Stimulated activated naive CD8-positive, alpha-beta T cell treated with anti-CD3 and anti-CD28 coated beads, Interleukin-15, amount 100 ng/mL, for 72 hours (primary cell): ENCODE data around the gene PLK5.
"Not testable (repeated sequence)": the region's sequence is repeated elsewhere in the genome, so short reads cannot be mapped to it uniquely, and the experiment has no call there.

Experiments
- ATAC-seq: fragments of 150-1000 bp; cut with Tn5 transposase; 2 replicates; pipeline ENCODE4 v1.10.0; 2021; ENCODE audit warnings: mild to moderate bottlenecking, moderate library complexity
- DNase-seq, 2 donors: peaks; one replicate each; pipeline ENCODE4 v3.0.0; 2021 to 2022
- H3K27ac Mint-ChIP-seq, 2 donors: one replicate each; pipeline ENCODE4 v1.8.0; 2022; ENCODE audit warnings: mild to moderate bottlenecking in 2 of 2, mixed read lengths in 2 of 2, moderate library complexity in 2 of 2
- H3K27me3 Mint-ChIP-seq: one replicate; pipeline ENCODE4 v1.8.0; 2022; ENCODE audit warnings: mixed read lengths
- H3K4me1 Mint-ChIP-seq: one replicate; pipeline ENCODE4 v1.8.0; 2022; ENCODE audit warnings: mild to moderate bottlenecking, mixed read lengths
- H3K4me3 Mint-ChIP-seq, 2 donors: one replicate each; pipeline ENCODE4 v1.8.0; 2022; ENCODE audit warnings: mild to moderate bottlenecking in 2 of 2, mixed read lengths in 2 of 2, moderate library complexity in 1 of 2
- H3K9me3 Mint-ChIP-seq, 2 donors: one replicate each; pipeline ENCODE4 v1.8.0; 2022; ENCODE audit warnings: mixed read lengths in 2 of 2

PLK5 gene

GRCh38 chr19:1525343-1525742, 1.5 kb downstream of the PLK5 start:
- ATAC-seq, result no peak
- Mint-ChIP-seq H3K4me3 (no peak overlapping the region), H3K27ac (no peak overlapping the region), H3K9me3 (no peaks in the 10 kb centered on the region), H3K27me3 (peaks cover 83% of the 10 kb centered on the region), H3K4me1 (peaks cover 9% of the 10 kb centered on the region)
- no peak for DNase-seq

GRCh38 chr19:1526066-1526778, 2.3 kb downstream of the PLK5 start:
- Mint-ChIP-seq H3K4me3 (no peak overlapping the region), H3K27ac (no peak overlapping the region), H3K27me3 (peaks cover 86% of the 10 kb centered on the region), H3K4me1 (peaks cover 9% of the 10 kb centered on the region), H3K9me3 (no peaks in the 10 kb centered on the region)
- ATAC-seq, result no peak
- no peak for DNase-seq

DNA sequence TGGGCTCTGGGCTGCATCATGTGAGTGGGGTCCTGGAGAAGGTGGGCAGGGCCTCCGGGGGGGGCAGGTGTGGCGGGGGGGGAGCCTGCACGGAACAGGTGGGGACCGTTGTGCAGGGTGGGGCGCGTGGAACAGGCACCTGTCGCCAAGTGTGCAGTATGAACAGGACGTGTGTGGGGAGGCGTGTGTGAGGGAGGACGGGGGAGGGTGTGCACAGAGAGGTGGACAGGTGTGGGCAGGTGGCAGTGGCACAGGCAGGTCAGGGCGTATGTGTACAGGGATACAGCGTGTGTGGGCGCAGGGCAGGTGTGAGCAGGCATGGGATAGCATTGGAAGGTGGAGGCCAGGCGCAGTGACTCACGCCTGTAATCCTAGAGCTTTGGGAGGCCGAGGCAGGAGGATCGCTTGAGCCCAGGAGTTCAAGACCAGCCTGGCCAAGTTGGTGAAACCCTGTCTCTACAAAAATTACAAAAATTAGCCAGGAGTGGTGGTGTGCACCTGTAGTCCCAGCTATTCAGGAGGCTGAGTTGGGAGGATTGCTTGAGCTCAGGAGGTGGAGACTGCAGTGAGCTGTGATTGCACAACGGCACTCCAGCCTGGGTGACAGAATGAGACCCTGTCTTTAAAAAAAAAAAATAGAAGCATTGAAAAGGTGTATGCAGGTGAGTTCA, 3.2 kb downstream of the PLK5 start:
- Mint-ChIP-seq H3K9me3 (no peaks in the 10 kb centered on the region), H3K4me1 (peaks cover 9% of the 10 kb centered on the region), H3K27me3 (peaks cover 86% of the 10 kb centered on the region), H3K27ac (no peak overlapping the region), H3K4me3 (no peak overlapping the region)
- DNase-seq, result no peak
- ATAC-seq, result no peak

DNA sequence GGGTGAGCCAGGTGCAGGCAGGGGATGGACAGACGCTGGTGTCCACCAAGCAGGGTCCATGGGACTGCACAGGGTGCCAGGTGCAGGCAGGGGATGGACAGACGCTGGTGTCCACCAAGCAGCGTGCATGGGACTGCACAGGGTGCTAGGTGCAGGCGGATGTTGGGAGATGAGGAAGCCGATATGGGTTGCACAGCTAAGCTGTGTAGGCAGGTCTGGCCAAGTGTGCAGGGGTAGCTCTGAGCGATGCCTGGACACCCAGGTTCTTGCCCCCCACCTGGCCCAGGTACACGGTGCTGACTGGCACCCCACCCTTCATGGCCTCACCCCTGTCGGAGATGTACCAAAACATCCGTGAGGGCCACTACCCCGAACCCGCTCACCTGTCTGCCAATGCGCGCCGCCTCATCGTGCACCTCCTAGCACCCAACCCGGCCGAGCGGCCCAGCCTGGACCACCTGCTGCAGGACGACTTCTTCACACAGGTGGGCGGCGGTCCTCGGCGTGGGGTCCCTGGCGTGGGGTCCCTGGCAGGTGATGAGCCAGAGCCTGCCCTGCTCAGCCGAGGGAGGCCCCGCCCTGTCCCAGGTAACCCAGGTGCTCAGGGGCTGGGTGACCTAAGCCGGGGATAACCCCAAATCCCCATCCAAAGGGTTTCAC, 3.9 kb downstream of the PLK5 start:
- H3K4me1 Mint-ChIP-seq, result peaks cover 9% of the 10 kb centered on the region
- H3K27ac Mint-ChIP-seq, result no peak overlapping the region
- peaks cover 80% of the 10 kb centered on the region for H3K27me3 Mint-ChIP-seq
- no peak overlapping the region for H3K4me3 Mint-ChIP-seq
- H3K9me3 Mint-ChIP-seq, result no peaks in the 10 kb centered on the region
- DNase-seq, result no peak
- peak; percentile 26 for ATAC-seq

DNA sequence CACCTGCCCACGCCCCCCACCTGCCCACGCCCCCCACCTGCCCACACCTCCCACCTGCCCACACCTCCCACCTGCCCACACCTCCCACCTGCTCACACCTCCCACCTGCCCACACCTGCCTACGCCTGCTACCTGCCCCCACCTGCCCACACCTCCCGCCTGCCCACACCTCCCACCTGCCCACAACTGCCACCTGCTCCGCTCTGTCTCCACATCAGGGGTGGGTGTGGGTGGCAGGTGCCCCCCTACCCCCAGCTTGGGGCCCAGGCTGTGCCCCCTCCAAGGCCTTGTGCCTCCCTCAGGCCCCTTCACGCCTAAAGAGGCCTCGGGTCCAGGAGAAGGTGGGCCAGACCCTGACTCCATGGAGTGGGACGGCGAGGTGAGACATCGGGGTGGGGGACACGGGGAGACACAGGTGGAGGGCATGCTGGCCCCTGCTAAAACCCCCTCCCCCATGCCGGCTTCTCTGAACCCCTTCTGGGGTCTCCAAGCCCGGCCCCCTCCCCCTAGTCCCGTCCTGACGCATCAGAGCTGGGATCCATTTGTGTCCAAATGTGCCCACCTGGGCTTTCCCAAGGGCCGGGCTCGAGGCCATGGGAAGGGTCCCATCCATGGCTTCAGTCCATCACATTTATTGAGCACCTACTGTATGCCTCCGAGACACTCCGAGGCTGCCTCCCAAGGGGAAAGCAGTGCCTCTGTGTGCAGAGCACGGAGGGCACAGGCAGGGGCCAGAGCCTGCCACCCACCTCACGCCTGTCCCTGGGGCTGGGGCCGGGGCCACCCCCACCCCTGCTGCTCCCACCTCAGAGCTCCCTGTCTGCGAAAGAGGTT, 4.9 kb downstream of the PLK5 start:
- no peak for ATAC-seq
- peaks cover 79% of the 10 kb centered on the region for H3K27me3 Mint-ChIP-seq
- no peak overlapping the region for H3K27ac Mint-ChIP-seq
- peaks cover 9% of the 10 kb centered on the region for H3K4me1 Mint-ChIP-seq
- no peak for DNase-seq
- H3K9me3 Mint-ChIP-seq, result no peaks in the 10 kb centered on the region
- H3K4me3 Mint-ChIP-seq, result no peak overlapping the region

- Mint-ChIP-seq H3K4me3 (no peak overlapping the region), H3K9me3 (no peaks in the 10 kb centered on the region), H3K27me3 (peaks cover 75% of the 10 kb centered on the region), H3K4me1 (peaks cover 6% of the 10 kb centered on the region), H3K27ac (no peak overlapping the region)
- ATAC-seq (no peak), DNase-seq (no peak)
These were observed 5.5 kb downstream of the PLK5 start for GRCh38 chr19:1529430-1529816.

DNA sequence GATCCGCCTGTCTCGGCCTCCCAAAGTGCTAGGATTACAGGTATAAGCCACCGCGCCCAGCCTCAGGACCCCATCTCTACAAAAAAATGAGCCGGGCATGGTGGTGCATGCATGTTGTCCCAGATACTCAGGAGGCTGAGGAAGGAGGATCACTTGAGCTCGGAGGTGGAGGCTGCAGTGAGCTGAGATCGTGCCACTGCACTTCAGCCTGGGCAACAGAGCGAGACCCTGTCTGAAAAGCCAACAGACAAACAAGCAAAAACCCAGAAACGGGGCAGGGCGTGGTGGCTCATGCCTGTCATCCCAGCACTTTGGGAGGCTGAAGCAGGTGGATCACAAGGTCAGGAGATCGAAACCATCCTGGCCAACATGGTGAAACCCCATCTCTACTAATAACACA, 7.0 kb downstream of the PLK5 start:
- not testable (repeated sequence) for H3K9me3 Mint-ChIP-seq, H3K27ac Mint-ChIP-seq, H3K4me3 Mint-ChIP-seq, DNase-seq, H3K4me1 Mint-ChIP-seq, ATAC-seq
- peaks cover 70% of the 10 kb centered on the region for H3K27me3 Mint-ChIP-seq

DNA sequence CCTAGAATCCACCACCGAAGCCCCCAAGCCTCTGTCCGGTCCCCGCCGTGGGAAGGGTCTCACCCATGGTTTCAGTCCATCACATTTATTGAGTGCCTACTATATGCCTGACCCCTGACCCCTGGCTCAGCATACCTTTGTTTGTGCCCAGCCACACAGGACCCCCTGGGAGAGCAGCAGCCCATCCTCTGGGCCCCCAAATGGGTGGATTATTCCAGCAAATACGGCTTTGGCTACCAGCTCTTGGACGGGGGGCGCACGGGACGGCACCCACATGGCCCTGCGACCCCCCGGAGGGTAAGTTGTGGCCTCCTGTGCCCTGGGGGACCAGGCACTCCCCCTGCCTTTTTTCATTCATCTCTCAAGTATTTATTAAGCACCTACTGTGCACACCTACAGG, 7.7 kb downstream of the PLK5 start:
- ATAC-seq (no peak), DNase-seq (no peak)
- H3K9me3 Mint-ChIP-seq, result no peaks in the 10 kb centered on the region
- no peak overlapping the region for H3K27ac Mint-ChIP-seq
- H3K4me1 Mint-ChIP-seq, result no peaks in the 10 kb centered on the region
- no peak overlapping the region for H3K4me3 Mint-ChIP-seq
- peaks cover 64% of the 10 kb centered on the region for H3K27me3 Mint-ChIP-seq

- no peak for ATAC-seq
- H3K4me3 Mint-ChIP-seq, result no peak overlapping the region
- H3K27ac Mint-ChIP-seq, result no peak overlapping the region
- H3K4me1 Mint-ChIP-seq, result no peaks in the 10 kb centered on the region
- no peak for DNase-seq
- H3K9me3 Mint-ChIP-seq, result no peaks in the 10 kb centered on the region
- H3K27me3 Mint-ChIP-seq, result peaks cover 60% of the 10 kb centered on the region
These were observed 8.1 kb downstream of the PLK5 start for GRCh38 chr19:1532003-1532402.

- ATAC-seq (no peak), DNase-seq (no peak)
- Mint-ChIP-seq H3K27ac (no peak overlapping the region), H3K4me1 (no peaks in the 10 kb centered on the region), H3K9me3 (no peaks in the 10 kb centered on the region), H3K27me3 (peaks cover 51% of the 10 kb centered on the region), H3K4me3 (no peak overlapping the region)
These were observed 9.8 kb downstream of the PLK5 start for GRCh38 chr19:1533510-1534150.

GRCh38 chr19:1534972-1535371, 11.1 kb downstream of the PLK5 start:
- no peak overlapping the region for H3K4me3 Mint-ChIP-seq
- no peak for ATAC-seq

DNA sequence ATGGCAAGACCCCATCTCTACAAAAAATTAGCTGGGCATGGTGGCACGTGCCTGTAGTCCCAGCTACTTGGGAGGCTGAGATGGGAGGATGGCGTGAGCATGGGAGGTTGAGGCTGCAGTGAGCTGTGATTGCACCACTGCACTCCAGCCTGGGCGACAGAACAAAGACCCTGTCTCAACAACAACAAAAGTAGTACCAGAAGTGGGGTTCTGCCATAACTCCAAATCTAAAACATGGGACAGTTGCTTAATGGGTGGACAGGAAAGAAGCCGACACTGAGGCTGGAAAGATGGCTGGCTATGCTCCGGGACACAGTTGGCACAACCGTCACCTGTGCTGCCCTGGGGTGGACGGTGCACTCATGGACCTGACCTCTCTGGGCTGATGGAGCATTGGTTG, 11.8 kb downstream of the PLK5 start:
- H3K9me3 Mint-ChIP-seq, DNase-seq, ATAC-seq, H3K4me1 Mint-ChIP-seq, H3K27ac Mint-ChIP-seq, H3K4me3 Mint-ChIP-seq: not testable (repeated sequence)
- H3K27me3 Mint-ChIP-seq, result peaks cover 43% of the 10 kb centered on the region

More at GRCh38 chr19:1534972-1535371, 11.1 kb downstream of the PLK5 start:
- Mint-ChIP-seq H3K27ac (no peak overlapping the region), H3K9me3 (no peaks in the 10 kb centered on the region), H3K27me3 (peaks cover 41% of the 10 kb centered on the region), H3K4me1 (no peaks in the 10 kb centered on the region)
- no peak for DNase-seq

DNA sequence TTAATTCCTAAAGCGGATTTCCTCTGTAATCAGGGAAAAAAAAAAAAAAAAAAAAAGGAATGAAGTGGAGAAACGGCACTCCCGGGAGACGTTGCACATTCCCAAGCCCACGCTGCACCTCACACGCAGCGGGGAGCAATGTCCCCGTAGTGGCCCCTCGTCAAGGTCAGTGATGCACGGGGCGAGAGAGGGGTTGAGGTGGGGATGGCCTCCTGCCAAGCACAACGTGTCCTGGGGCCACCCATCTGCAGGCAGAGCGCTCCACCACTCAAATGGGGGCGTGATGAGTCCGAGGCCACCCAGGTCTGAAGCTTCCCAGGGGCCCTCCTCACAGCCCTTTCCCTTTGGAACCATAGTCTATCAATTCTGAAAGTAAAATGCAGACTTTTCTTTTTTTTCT, 15.1 kb downstream of the PLK5 start:
- H3K4me1 Mint-ChIP-seq, result no peaks in the 10 kb centered on the region
- peaks cover 48% of the 10 kb centered on the region for H3K27me3 Mint-ChIP-seq
- H3K27ac Mint-ChIP-seq, result no peak overlapping the region

GRCh38 chr19:1539749-1540148, 15.9 kb downstream of the PLK5 start:
- not testable (repeated sequence) for H3K4me3 Mint-ChIP-seq

More for the DNA sequence above, 15.1 kb downstream of the PLK5 start:
- DNase-seq (no peak), ATAC-seq (no peak)
- no peaks in the 10 kb centered on the region for H3K9me3 Mint-ChIP-seq
- no peak overlapping the region for H3K4me3 Mint-ChIP-seq

DNA sequence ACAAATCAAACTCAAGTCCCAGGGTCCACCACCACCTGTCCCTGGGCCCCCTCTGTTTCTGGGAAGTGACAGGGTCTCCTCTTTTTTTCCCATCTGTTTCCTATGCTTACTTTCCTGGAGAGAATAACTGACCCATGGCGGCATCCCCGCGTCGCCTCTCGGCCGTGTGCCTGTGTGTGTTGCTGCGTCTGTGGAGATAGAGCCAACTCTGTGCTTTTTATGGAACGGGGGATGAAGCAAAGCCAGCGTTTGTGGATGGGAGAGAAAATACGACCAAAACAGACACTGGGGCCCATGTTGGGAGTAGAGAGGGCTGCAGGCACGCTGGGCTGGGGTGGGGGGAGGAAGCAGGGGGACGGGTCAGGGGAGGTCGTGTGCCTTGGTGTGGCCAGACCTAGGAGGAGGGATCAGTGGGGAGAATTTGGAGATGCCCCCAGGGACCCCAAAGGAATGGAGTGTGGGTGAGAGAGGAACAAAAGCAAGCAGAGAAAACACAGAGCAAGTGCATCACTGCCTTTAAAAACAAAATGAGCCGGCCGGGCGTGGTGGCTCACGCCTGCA, 16.6 kb downstream of the PLK5 start:
- ATAC-seq (no peak), DNase-seq (no peak)
- H3K27ac Mint-ChIP-seq, result no peak overlapping the region
- H3K4me1 Mint-ChIP-seq, result no peaks in the 10 kb centered on the region
- no peaks in the 10 kb centered on the region for H3K9me3 Mint-ChIP-seq
- no peak overlapping the region for H3K4me3 Mint-ChIP-seq
- peaks cover 54% of the 10 kb centered on the region for H3K27me3 Mint-ChIP-seq

More at GRCh38 chr19:1539749-1540148, 15.9 kb downstream of the PLK5 start:
- H3K4me1 Mint-ChIP-seq, DNase-seq, H3K27ac Mint-ChIP-seq, H3K9me3 Mint-ChIP-seq, ATAC-seq: not testable (repeated sequence)
- H3K27me3 Mint-ChIP-seq, result peaks cover 56% of the 10 kb centered on the region
